Measurements from ENCODE around the gene RBBP8NL.

The RBBP8NL gene

DNA sequence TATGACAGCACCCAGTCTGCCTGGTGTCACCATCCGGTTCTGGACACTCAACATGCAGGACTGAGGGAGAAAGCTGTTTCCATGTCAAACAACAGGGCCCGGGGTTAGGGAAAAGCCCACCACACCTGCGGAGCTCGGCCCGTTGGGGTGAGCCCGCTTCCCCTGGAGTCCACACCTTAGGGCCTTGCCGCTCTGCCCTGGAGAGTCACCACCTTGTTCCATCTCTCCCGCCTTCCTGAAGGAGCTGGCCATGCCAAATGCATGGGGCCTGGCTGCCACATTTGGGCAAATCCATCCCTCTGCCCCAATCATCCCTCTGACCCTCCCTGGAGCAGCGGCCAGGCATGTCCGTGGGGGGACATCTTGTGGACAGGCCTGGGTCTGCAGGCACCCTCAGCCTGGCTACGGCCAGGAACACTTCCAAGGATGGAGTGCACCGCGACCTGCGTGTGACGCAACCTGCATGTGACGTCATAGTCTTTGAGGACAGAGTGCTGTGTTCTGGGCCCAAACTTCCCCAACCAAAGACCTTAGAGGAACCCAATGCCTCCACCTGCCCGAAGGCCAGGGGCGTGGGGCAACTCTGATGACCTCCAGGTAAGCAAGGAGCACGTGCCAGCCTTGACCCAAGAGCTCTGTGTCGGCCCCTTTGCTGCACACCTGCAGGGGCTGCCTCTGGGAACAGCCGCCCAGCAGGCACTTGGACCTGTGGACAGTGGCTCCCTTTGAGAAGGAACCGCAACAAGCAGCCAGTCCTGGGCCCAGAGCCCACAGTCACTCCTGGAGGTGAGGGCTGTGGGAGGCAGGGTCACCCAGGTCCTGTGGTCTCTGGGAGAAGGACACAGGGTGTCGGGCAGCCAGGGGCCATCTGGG is 22.0 kb downstream of the RBBP8NL start:
- DNase-seq = no peak

DNA sequence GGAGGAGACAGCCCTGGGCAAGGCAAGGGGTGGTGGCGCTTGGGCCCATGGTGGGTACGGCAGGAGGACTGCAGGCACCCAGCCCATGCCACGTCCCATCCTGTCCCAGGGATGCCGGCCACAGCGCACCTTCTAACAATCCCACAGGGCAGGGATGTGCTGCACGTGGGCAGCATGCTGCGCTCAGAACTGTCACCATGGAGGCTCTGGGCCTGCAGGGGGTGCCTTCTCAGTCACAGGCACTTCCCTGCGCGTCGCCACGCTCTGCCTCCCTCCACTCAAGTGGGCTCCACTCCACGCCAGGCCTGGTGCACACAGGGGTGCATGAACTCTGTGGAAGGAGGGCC is 22.6 kb downstream of the RBBP8NL start:
- no peak for DNase-seq

DNA sequence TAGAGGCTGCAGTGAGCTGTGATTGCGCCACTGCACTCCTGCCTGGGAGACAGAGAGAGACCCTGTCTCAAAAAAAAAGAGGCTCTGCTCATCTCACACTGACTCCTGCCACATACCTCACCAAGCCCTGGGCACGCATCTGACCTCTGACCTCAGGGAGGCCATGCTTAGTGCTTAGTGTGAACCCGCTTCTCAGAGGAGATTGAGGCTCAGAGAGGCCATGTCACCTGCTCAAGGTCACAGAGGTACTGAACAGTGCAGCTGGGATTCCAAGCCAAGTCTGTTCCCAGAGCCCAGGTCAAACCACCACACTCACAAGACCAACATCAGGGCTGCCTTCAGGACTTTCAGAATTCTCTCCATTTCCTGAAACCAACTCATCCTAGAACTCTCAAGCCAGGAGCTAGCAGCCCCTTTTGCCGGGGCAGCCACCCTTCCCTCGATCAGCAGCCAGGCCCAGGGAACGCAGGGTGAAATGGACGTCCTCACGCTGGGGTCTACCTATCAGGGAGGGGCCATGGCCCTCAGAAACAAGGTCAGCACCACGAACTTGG is 23.1 kb downstream of the RBBP8NL start:
- DNase-seq = no peak

DNA sequence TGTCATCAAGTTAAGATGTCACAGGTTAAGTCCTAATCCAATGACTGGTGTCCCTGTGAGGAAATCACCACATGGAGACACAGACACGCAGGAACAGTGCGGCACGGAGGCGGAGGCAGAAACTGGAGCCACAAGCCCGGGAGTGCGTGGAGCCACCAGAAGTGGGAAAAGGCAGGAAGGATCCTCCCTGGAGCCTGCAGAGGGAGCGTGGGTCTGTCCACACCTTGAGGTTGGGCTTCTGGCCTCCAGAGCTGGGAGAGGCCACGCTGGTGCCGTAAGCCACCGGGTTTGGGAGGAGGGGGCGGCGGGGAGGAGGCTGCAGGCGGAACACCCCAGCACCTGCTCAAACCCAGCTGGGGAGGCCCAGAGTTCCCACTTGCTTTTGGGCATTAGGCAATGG is 24.0 kb downstream of the RBBP8NL start:
- DNase-seq = no peak

DNA sequence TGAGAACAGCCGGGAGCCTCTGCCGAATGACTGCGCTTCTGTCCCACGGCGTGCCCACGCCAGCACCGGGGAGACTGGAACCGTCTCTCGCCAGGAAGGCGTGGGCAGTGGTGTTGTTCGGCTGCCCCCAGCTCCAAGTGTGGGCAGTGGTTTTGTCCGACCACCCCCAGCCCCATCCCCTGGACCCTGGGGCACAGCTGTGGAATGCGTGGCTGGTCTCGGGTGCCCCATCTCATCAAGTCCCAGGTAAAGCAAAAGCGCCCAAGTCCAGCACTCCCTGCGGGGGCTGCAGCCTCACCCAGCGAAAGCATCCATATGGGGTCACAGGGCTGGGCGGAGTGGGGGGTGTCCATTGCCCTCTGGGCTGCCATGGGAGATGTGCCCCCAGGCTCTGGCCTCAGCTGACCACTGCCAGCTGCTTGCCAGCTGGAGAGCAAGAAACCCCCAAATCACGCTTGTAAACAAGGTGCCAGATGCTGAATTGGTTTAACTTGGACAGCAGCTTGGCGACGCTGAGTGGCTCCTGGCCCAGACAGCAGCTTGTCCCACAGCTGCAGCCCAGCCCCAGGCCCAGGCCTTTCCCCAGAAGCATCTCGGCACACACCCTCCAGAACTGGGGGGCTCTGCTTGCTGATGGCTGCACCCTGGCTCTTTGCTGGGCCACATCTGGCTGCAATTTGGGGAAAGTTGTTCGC is 24.7 kb downstream of the RBBP8NL start:
- DNase-seq = no peak

DNA sequence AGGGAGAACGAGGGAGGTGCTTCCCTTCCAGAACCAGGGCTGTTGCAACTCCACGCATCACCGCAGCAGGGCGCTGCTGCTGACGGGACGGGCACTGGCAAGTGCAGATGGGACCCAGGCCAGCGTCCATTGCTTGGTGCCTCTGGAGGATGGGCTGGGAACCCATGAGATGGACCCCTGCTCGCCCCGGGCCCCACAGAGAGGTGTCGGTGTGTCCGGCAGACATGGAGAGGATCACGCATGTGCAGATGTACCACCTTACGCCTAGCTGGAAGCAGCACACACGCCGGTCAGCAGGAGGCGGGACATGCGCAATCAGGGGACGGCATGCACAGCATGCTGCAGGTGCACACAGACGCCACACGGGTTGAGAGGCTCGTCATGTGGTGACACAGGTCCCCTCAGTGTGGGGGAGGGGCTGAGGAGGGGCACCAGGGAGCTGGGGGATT is 26.0 kb downstream of the RBBP8NL start:
- DNase-seq = no peak

DNA sequence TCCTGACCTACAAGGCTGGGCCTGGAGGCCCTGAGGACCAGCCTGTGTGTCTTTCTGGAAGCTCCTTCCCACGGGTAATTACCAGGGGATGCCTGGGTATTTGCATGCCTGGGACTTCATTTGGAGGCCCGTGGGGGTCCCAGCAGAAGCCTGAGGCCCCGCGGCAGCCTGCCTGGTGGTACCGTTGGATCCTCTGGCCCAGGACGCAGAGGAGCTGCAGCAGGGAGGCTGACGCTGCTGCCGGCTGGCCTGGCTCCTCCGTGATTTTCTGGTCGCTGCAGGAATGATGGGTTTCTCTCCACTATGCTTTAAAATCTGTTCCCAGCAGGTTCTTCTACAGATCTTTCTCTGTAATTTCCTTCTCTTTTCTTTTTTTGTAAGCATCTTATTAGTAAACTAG is 26.8 kb downstream of the RBBP8NL start:
- no peak for DNase-seq

DNA sequence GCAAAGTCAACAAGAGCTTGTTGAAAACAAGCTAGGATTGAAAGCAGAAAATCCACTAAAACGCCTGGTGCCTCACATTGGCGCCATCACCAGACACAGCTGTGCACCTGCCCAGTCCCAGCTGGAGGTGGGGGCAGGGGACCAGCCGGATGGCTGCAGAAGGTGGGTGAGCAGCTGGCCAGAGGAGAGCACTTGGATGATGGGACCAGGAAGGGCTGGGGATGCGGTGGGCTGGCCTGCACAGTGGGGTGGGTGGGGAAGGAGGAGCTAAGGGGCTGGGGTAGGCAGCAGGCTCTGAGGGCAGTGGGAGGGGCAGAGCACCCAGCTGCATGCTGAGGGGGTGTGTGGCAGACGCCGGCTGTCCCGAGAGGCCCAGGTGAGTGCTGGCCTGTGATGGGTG is 27.3 kb downstream of the RBBP8NL start:
- DNase-seq = no peak

DNA sequence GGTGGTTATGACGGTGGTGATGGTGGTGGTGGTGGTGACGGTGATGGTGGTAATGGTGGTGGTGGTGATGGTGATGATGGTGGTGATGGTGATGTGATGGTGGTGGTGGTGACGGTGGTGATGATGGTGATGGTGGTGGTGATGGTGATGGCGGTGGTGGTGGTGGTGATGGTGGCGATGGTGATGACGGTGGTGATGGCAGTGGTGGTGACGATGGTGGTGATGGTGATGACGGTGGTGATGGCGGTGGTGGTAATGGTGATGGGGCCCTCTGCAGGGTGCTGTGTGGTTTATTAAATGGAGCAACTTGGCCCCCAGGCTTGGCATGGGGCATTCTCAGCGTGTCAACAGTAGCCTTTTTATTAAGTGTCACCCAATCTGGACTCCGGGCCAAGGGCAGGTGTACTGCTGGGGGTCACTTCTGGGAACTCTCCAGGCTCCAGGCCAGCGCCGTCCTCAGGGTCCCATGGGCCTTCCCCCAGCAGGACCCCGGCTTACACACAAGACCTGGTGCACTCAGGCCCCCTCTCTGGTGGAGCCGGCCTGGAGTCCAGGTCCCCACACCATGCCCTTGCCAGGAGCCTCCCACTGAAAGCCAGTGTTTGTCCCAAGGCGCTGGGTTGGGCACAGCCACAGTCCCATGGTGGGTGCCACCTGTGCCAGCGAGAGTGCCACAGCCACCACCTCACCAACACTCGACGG is 29.1 kb downstream of the RBBP8NL start:
- DNase-seq = no peak

DNA sequence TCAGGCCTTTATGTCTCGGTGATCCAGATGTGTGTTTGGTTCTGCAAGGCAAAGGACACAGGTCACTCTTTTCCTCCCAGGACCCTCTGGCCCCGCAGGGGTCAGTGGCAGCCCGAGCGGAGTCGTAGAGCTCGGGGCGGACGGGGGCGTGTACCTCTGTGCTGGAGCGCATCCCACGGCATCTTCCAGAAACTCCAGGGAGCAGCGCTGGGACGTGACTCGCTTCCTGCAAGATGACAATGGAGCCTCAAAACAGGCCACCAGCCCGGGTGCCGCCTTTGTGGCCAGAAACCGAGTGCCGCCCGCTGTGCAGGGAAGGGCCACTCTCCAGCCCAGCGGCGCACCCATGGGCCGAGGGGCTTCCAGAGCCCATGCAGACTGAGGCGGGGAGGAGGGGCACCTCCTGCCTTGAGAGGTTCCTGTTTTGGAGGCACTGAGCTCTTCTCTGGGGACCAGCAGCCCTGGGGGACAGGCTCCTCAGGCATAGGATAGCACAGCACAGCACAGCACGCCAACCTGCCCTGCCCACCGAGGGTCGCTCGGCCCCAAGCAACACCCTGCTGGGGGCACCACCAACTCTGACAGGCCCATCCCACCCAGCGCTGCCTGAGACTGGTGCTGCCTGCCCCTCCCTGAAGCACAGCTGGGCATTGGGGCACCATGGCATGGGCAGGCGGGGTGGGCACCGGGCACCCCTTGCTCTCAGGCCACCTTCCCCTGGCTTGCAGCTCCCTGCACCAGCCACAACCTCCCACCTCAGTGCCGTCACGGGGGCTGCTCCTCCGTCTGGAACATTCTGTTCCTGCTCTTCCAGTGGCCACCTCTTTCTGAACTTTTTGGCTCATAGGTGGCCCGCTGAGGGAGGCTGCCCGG is 30.7 kb downstream of the RBBP8NL start:
- DNase-seq = no peak

DNA sequence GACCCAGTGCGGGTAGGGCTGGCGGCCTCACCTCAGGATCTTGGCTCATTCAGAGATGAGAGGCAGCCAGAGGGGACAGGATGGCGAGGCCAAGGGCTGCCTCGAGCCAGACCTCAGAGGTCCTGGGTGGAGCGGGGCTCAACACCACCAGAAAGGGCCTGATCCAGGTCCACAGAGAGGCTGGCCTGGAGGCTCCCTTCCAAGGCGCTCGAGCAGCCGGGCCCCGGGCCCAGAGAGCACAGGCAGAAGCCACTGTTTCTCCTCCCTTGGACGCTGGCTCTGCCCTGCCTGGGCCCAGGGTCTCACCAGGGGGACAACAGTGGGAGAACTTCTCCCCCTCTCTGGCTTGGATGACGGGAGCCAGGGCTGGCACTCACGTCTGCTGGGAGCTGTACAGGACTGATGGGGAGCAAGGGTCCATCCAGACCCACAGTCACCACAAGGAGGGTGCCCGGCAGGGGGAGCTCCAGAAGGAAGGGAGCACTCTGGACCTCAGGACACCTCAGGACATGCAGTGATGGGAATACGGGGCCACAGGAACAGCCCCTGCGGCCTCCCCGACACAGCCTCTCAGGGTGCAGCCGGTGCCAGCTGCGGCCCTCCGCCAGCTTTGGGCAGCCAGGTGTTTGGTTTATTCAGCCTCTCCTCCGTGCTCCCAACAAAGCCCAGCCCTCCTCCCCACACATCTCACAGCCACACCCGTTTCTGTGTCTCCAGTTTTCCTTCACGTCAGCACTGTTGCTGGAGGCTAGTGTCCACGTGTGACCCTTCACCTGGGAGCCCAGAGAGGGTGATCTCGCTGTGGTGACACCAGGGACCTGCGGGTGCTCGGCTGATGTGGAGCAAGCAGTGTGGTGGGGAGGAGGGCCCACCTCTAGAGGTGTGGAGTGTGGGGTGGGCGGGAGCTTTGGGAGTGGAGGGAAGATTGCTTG is 31.8 kb downstream of the RBBP8NL start:
- no peak for DNase-seq

DNA sequence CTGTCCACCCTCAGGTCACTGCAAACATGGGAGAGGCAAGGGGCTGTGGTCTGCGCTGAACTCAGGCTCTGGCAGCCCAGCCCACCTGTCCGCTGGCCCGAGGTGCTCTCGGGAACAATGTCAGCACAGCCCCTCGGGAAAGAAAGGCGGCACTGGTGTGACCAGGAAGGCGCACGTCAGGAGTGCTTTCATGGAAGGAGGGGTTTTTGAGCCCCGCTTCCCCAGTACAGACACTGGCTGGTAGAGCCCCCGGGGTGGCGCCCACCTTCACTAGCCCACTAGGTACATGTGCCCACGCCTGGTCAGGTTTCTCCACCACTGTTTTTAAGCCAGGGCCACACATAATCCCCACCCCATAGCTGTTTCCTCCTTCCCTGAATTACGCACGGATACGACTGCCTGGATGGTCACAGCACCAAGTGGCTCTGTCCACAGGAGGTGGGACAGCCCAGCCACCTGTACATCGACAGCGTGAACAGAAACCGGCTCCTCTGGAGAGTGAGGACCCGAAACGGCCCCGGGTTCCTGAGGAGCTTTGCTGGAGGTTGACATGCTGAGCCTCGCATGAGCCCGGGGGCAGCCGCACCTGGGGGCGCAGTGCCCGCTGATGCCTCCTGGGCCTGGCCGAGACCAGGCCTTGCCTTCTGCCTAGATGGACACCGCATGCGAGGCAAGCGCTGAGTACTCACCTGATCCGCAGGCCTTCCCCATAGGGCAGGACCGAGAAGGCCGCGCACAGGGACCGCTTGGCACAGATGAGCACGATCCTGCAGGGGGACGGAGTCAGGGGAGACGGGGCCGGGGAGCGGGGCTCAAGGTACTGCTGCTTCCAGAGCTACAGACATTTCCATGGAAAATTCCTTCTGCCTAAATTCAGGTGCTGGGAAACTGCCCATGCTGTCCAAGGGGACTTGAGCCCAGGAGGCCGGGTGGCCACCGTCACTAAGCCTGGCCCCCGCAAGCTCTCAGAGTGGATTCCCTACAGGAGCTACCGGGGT is 32.8 kb downstream of the RBBP8NL start:
- no peak for DNase-seq

DNA sequence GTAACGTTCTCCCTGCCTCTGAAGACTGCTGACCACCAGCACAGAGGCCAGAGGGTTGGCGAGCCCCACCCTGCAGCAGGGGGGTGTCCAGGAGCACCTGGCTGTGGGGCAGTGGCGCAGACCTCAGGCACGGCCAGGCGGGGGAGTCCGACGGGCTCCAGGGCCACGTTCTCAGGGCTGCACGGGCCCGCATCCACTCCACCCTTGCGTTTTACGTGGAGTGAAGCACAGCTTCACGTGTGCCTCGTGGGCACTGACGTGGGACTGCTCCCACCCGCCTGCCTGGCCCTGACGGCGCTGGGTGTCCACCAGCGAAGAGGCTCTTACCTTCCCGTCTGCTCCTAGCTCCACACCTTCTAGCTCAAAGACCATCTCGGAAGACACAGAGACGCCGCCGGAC is 33.5 kb downstream of the RBBP8NL start:
- no peak for DNase-seq

DNA sequence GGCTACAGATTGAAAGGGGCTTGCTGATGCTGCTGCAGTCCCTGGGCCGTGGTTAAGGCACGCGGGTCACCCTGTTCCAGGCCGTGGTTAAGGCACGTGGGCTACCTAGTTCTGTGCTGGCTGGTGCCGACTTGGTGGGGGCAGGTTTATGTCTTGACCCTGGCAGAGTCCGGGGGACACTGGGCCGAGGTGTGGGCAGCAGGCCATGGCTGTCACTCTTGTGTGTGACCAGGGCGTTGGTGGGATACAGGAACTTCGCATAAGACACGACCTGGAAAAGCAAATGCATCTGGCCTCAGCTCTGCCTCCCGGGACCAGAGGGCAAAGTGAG is 34.0 kb downstream of the RBBP8NL start:
- no peak for DNase-seq

DNA sequence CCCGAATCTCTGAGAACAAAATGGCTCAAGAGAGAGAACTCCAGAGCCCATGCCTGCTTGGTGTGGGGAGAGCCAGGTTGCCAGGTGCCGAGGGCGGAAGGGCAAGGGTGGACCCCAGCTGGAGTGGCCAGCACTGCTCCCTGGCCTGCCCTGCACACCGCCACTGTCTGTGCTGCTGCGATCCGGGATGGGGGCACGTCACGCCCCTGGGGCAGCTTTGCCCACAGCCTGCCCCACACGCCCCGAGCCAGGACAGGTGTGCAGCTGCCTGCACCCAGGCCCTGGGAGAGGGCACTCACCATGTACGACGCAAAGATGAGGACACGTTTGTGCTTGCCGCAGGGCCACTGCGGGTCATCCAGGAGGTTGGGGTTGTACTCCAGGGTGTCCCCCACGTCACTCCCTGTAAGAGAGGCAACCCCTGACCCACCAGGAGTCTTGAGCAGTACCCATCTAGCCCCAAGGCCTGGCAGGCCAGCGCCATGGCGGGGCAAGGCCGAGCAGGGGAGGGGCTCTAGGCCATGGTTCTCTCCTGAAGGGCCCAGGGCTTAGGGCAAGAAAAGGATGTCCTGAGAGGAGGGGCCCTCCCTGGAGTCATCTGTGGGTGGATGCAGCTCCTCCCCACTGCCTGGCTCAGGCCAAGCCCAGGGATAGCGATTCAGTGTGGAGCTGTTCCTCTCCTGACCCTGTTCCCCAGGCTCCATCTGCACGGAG is 34.6 kb downstream of the RBBP8NL start:
- no peak for DNase-seq

DNA sequence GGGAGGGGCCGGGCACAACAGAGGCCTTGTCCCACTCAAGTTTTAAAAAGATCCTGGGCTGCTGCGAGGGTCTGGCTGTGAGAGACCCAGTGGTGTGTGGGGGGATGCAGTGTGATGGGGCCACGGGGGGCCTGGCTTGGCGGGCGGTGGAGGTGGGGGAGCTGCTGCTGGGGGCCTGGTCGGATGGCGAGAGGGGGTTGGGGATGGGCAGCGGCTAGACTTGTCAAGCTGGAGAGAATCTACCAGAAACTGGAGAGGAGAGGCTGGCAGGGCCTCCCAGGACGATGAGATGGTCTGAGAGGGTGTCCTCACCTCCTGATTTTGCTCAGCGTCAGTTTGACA is 35.3 kb downstream of the RBBP8NL start:
- no peak for DNase-seq

DNA sequence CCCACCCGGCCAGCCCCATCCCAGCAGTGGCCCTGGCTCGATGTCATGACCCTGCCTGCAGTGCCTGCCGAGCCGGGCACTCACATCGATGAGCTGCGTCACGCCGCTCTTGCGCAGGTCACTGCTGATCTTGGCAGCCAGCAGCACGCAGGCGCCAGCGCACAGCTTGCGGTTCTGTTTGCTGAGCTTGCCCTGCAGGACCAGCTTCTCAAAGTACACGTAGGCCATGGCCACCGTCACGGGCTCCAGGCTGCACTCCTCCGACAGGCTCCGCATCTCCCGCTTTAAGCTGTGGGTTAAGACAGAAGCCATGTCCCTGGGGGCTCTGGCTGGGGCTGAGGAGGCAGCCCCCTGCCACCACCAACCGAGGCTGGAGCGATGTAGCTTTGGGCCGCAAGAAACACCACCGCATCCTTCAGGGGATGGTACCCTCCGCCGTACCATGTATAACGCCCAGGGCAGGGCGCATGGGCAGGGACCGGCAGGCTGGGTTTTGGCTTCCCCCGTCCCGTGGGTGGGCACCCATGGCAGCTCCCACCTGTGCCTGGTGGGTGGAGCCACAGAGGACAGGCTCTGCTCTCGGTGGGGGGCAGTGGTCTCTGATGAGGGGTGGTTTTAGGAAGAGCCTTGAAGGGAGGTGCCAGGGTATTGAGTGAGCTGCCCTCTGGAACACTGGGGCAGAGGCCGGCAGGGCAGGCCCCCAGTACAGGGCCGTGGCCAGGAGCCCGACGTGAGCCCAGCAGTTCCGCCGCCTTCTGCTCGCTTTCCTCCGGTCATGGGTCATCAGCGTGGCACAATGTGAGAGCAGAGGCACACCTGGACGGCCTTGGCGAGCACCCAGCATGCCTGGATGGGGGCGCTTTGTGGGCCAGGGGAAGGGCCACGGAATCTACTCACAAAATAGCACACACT is 35.9 kb downstream of the RBBP8NL start:
- DNase-seq = no peak

DNA sequence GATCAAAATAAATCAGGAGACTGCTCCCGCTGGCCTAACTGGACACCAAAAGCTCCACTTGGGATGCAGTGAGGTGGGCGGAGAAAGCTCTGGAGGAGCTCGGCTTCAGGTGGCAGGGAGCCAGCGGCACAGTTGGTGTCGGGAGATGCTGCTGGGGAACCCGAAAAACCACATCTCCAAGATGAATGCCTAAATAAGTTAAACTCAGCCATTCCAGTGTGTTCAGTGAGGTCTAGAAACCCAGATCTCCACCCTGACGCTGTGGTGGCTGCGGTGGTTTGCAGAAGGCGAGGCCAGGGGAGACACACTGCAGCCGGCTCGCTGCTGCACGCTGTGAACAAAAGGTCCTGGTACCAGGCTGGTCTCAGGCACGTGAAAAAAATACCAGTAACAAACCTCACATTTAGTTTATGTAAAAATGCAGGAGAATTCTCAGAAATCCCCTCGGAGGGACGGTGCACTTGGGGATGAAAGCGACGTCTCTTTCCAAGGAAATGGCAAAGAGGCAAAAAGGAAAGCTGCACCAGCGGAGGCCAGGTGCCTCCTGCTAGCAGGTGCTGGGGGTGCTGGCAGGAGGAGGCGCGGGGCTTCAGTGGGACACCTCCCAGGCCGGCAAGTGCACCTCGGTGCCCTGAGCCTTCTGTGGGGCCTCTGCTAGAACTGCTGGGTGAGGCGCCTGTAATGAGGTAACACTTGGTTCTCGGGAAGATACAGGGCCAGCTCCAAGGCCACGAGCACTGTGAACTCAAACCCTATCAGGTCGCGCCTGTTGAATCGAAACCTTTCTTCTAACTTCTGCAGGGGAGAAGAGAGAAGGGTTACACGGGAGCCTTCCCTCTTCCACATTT is 36.8 kb downstream of the RBBP8NL start:
- no peak for DNase-seq
